Left renal pelvis (tissue), 4 donors: ENCODE results near the gene TMEM267. TPM values are rescaled to one million over a fixed set of nuclear protein-coding genes. Genes with fewer than 3 reads are reported as not detected.
"Not testable (repeated sequence)": the region's sequence is repeated elsewhere in the genome, so short reads cannot be mapped to it uniquely, and the experiment has no call there.

Source experiments
- DNase-seq, 4 donors: peaks; one replicate each; pipeline ENCODE4 v3.0.0-alpha.2; 2013; ENCODE audit warnings: low read depth in 4 of 4, low spot score in 3 of 4
- polyA plus RNA-seq, 4 donors: library from polyadenylated mRNA; unstranded; fragments of 120-200 nt; gene quantifications; one replicate each; pipeline ENCODE4 v1.2.1, GENCODE V29; 2013; ENCODE audit not compliant: insufficient read length in 4 of 4

The TMEM267 gene
- polyA plus RNA-seq, 4 donors = 16.5 to 22.9 (median 20.8) TPM

DNA sequence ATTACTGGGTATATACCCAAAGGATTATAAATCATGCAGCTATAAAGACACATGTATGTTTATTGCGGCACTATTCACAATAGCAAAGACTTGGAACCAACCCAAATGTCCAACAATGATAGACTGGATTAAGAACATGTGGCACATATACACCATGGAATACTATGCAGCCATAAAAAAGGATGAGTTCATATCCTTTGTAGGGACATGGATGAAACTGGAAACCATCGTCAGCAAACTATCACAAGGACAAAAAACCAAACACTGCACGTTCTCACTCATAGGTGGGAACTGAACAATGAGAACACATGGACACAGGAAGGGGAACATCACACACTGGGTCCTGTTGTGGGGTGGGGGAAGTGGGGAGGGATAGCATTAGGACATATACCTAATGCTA, 18.2 kb downstream of the TMEM267 start:
- not testable (repeated sequence) for DNase-seq

DNA sequence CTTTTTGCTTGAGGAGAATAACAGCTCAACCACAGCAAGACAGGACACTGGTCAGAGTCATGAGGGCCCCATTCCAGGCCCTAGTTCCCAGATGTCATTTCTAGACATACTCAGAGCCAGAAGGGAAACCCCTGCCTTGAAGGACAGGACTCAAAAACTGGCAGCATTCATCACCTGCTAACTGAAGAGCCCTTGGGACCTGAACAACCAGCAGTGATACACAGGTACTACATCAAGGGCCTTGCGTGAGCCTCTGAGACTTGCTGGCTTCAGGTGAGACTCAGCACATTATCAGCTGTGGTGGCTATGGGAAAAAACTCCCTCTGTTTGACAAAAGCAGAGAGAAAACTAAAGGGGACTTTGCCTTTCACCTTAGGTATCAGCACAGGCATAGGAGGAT, 22.6 kb downstream of the TMEM267 start:
- no peak for DNase-seq

GRCh38 chr5:43456556-43456955, 27.1 kb downstream of the TMEM267 start:
- no peak for DNase-seq

- DNase-seq = not testable (repeated sequence)
These were observed 42.1 kb downstream of the TMEM267 start for GRCh38 chr5:43441575-43441974.

- no peak for DNase-seq
These were observed 46.5 kb downstream of the TMEM267 start for GRCh38 chr5:43437062-43437660.

- DNase-seq = no peak
These were observed 50.3 kb downstream of the TMEM267 start for GRCh38 chr5:43433382-43433781.

- no peak for DNase-seq
These were observed 50.9 kb downstream of the TMEM267 start for GRCh38 chr5:43432486-43433375.

DNA sequence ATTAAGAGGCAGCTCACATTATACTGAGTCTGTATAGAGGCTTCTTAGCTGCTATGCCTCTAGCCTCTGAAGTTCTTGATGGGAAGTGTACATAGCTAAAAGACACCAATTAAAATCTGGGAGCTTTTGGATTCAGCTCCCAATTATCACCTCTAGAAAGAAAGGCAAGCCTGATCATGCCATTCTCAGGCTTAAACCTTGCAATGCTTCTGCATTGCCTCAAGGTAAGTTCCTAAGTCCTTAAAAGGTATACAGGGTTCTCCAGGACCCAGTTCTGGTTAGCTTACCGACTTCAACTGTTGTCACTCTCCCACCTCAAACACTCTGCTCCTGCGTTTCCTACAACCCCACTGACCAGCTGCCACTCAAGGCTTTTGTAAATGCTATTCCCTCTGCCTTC, 54.0 kb downstream of the TMEM267 start:
- no peak for DNase-seq

DNA sequence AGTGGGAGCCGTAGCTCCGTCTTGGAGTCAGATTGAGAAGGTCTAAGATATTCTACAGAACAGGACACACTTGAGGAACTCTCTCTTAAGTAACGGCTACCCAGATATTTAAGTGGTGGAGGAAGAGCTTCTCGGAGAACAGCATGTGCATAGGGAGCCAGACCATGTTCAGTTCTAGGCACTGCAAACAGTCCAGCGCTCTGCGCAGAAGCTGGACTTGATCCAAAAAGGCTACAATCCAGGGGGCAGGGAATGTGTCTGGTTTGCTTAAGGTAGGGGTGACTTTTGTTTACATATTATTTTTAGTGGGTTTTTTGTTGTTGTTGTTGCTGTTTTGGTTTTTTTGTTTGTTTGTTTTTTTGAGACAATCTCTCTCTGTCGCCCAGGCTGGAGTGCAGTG, 54.6 kb downstream of the TMEM267 start:
- no peak for DNase-seq

- DNase-seq = no peak
These were observed 56.4 kb downstream of the TMEM267 start for GRCh38 chr5:43427306-43427705.

DNA sequence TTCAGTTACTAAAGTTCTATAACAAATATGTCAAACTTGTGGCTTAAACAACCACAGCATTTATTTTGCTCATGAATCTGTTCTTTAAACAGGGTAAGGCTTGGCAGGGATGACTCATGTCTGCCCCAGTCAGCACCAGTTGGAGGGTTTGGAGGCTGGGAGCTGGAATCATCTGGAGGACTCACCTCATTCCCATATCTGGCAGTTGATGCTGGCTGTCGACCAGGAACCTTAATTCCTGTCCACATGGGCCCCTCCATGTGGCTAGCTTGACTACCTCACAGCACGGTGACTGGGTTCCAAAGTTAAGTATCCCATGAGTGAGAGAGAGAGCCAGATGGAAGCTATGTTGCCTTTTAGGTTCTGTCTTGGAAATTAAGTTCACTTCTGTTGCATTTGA, 57.7 kb downstream of the TMEM267 start:
- DNase-seq = no peak

GRCh38 chr5:43423086-43423485, 60.6 kb downstream of the TMEM267 start:
- DNase-seq = not testable (repeated sequence)

DNA sequence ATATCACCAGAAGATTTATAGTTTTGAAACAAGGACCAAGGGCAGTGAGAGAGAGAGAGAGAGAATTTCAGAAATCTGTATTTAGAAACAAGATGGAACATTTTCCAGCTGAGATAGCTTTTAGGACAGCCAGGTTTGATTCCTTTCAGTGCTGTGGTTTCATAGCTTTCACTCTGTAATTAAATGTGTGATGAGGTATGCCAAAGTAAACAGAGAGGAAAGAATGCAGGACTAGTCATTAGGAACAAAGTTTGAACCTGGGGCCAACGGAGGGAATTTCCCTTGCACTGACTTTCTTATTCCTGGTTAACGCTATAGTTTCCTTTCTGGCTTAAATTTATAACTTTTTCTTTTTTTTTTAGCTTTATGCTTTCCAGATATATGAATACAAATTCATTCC, 61.5 kb downstream of the TMEM267 start:
- DNase-seq = peak; percentile 19 to 54 (median 48)

DNA sequence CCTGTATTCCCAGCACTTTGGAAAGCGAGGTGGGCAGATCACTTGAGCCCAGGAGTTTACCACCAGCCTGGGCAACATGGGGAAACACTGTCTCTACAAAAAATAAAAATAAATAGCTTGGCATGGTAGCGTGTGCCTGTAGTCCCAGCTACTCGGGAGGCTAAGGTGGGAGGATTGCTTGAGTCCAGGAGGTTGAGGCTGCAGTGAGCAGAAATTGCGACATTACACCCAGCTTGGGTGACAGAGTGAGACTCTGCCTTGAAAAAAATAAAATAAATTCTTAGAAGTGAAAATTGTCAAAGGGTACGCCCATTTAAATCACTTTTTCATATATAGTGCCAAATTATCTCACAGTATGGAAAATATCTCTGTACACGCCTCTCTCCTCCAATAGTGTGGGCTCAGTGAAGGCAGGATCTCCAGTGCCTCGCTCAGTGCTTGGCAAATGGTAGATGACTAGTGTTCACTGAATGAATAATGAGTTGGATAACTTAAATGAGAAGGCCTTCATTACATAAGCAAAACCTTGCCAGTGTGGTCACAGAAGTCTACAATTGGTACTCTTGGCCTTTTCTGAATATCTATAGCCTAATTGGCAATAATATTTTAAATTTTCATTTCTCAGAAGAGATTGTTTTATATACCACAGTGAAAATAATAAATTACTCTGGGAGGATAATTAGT, 62.1 kb downstream of the TMEM267 start:
- DNase-seq = no peak

- DNase-seq = no peak
These were observed 63.4 kb downstream of the TMEM267 start for GRCh38 chr5:43420241-43420640.

GRCh38 chr5:43418561-43418960, 65.1 kb downstream of the TMEM267 start:
- DNase-seq = no peak

DNA sequence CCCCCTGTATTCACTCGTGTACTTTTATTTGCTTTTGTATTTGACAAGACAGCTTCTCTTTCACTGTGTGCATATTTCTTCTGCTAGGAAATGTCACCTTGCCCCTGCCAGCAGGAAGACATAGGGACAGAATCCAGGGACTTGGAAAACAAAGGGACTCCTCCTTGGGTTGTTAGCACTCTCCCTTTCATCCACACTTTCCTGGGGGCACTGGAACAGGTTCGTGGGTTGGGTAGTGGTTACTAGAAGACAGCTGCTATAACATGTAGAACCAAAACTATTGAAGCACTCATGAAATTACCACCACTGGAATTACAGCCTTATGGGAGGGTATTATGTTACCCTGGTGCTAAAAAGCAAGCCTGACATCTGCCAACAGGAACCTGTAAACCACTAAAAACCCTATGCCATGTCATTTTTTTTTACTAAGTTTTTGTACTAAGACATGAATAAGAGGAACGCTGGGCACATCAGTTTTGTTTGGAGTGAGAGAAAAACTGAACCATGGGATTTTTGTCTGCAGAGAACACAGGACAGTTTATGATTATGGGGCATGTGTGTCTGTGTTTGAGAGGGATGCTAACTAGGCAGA, 66.8 kb downstream of the TMEM267 start:
- no peak for DNase-seq

DNA sequence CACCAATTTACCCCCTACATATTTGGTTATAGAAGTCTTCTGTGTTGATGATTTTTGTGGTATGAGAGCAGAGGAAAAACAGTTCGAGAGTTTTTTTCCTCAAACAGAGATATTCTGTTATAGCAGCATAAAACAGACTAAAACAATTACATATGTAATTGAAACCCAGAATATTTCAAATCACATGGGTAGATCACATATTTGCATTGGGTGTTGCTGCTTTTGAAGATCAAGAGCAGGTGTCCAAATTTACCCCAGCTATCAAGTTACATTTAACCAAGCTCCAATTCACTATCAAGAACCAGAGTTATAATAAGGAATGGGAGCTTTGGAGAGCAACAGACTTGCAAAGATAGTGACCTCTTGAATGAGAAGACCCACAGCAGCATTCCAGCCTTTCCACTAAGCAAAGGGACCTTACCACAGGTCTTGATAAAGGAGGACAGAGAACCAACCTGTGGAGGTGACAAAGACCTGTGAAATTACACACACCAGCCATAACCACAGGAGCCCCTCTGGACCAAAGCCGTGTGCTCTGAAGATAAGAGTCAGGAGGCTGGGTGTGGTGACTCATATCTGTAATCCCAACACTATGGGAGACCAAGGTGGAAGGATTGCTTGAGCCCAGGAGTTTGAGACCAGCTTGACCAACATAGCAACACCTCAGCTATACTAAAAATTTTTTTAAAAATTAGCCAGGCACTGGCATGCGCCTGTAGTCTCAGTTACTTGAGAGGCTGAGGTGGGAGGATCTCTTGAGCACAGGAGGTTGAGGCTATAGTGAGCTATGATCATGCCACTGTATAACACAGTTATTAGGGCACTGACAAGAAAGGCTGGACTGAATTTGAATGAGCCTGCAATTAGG, 67.5 kb downstream of the TMEM267 start:
- DNase-seq = no peak

DNA sequence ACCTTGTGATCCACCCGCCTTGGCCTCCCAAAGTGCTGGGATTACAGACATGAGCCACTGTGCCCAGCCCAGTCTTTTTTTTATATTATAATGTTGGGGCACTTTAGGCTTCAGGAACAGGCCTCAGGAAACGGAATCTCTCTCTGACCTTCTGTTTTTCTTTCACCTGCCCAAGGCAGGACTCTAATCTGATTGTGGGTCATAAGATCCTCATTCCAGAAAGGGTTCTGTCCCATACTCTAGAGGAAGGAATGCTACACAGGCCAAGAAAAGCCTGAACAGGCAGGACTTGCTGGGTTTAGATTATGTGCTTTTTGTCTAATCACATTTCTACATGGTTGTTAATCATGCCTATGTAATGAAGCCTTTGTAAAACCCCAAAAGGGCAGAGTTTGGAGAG, 69.7 kb downstream of the TMEM267 start:
- no peak for DNase-seq

DNA sequence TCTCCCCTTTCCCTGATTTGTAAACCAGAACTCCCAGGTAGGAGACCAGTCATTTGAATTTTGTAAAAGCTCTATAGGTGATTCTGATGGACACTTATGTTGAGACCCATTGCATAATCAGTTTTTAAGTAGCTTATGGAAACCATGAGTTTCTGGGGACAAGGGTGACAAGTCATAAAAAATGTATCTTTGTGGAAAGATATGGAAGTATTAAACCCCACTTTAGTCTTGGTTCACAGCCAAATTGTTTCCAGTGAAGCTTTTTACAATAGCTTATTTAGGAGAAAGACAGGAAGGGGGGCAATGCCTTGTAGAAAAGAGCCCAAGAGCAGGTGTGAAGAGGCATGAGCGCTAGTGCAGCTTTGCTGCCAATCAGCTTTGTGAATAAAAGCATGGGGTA, 71.0 kb downstream of the TMEM267 start:
- no peak for DNase-seq
